COR-L47 (cell line): Measurements from ENCODE around the gene ZMYM1.
"Not testable (repeated sequence)": the region's sequence is repeated elsewhere in the genome, so short reads cannot be mapped to it uniquely, and the experiment has no call there.

Experiments
- DNase-seq: peaks from one replicate; lab custom pipeline; 2025; lab: John Stamatoyannopoulos, UW

The ZMYM1 gene

GRCh38 chr1:35076426-35076825 is 2.8 kb upstream of the ZMYM1 start:
- not testable (repeated sequence) for DNase-seq

- no peak for DNase-seq
Observed at GRCh38 chr1:35080171-35080854, 1.1 kb downstream of the ZMYM1 start.

GRCh38 chr1:35085421-35085820 is 6.2 kb downstream of the ZMYM1 start:
- DNase-seq = no peak

- DNase-seq = no peak
Observed at GRCh38 chr1:35097224-35097623, 18.0 kb downstream of the ZMYM1 start.

GRCh38 chr1:35111106-35111505 is 31.9 kb downstream of the ZMYM1 start:
- DNase-seq = no peak

- DNase-seq = no peak
Observed at GRCh38 chr1:35112668-35113067, 33.5 kb downstream of the ZMYM1 start.

GRCh38 chr1:35115459-35116383 is 36.5 kb downstream of the ZMYM1 start:
- DNase-seq = no peak

GRCh38 chr1:35120458-35121133 is 41.4 kb downstream of the ZMYM1 start:
- no peak for DNase-seq

- no peak for DNase-seq
Observed at GRCh38 chr1:35122311-35122710, 43.1 kb downstream of the ZMYM1 start.

GRCh38 chr1:35126546-35126945 is 47.4 kb downstream of the ZMYM1 start:
- DNase-seq = no peak

GRCh38 chr1:35129080-35129479 is 49.9 kb downstream of the ZMYM1 start:
- no peak for DNase-seq

GRCh38 chr1:35136780-35137179 is 57.6 kb downstream of the ZMYM1 start:
- no peak for DNase-seq

- not testable (repeated sequence) for DNase-seq
Observed at GRCh38 chr1:35137590-35137989, 58.4 kb downstream of the ZMYM1 start.

- DNase-seq = not testable (repeated sequence)
Observed at GRCh38 chr1:35142294-35142693, 63.1 kb downstream of the ZMYM1 start.

- DNase-seq = not testable (repeated sequence)
Observed at GRCh38 chr1:35142728-35143127, 63.5 kb downstream of the ZMYM1 start.

- DNase-seq = no peak
Observed at GRCh38 chr1:35143737-35144508, 64.7 kb downstream of the ZMYM1 start.

GRCh38 chr1:35145892-35146549 is 66.8 kb downstream of the ZMYM1 start:
- not testable (repeated sequence) for DNase-seq

- DNase-seq = no peak
Observed at GRCh38 chr1:35151220-35151619, 72.0 kb downstream of the ZMYM1 start.

GRCh38 chr1:35164893-35165292 is 85.7 kb downstream of the ZMYM1 start:
- DNase-seq = no peak
